SK-N-MC (cell line): ENCODE results near the gene ABCA7.

ENCODE experiments used
- EZH2 ChIP-seq: fragments of 200-600 bp; sonication (generic); IDR thresholded peaks from one replicate; pipeline ENCODE4 v1.6.1; 2017; ENCODE audit warnings: antibody characterized with exemption
- FOXP2 ChIP-seq: optimal IDR thresholded peaks from 2 replicates; pipeline ENCODE3; 2011; ENCODE audit warnings: mild to moderate bottlenecking, moderate library complexity; ENCODE audit not compliant: insufficient read depth; ENCODE audit errors: extremely low read length, control extremely low read depth
- POLR2AphosphoS5 ChIP-seq: IDR thresholded peaks from 2 replicates; pipeline ENCODE4 v1.6.1; 2012; ENCODE audit warnings: mild to moderate bottlenecking, low read depth, low read length, borderline replicate concordance

DNA sequence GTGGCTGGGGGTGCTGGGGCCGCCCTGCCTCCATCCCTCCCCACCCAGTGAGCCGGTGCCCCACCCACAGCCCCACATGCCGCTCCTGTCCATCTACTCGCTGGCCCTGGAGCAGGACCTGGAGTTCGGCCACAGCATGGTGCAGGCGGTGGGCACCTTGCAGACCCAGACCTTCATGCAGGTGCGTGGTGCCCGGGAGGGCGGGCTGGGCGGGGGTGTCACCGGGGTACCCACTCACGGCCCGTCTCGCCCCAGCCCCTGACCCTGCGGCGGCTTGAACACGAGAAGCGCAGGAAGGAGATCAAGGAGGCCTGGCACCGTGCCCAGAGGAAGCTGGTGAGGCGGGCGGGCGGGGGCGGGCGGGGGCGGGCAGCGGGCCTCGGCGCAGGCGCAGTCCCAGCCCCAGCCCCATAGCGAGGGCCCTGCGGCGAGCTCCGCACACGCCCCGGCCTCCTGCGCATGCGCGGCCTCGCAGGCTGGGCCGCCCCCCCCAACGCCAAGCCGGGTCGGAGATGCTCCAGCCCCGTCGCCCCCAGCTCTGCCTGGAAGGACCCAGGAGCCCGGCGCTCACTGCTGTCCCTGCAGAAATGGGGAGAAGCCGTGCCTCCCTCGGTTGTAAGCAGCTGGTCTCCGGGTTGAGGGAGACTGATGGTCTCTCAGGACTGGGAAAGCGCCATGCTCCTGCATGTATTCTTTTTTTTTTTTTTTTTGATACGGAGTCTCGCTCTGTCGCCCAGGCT, 34.8 kb downstream of the ABCA7 start:
- peak; percentile 74; the same call in 1 of the 2 replicates for TF ChIP-seq POLR2AphosphoS5
- TF ChIP-seq EZH2 = no peak
- no peak for TF ChIP-seq FOXP2
